H9 (cell line): Measurements from ENCODE around the gene ME3. TPM values are rescaled to one million over a fixed set of nuclear protein-coding genes. Genes with fewer than 3 reads are reported as not detected.

Experiments used
- DNase-seq: peaks from one replicate; pipeline ENCODE4 v3.0.0-alpha.2; 2017
- H2AFZ ChIP-seq: one replicate; pipeline ENCODE4 v1.6.1; 2013; ENCODE audit warnings: mild to moderate bottlenecking, low read length, control low read depth, moderate library complexity
- H2AK5ac ChIP-seq: 2 replicates; pipeline ENCODE4 v1.6.1; 2013; ENCODE audit warnings: low read length, control low read depth, mixed read lengths; ENCODE audit not compliant: insufficient read length
- H2BK120ac ChIP-seq: one replicate; pipeline ENCODE4 v1.6.1; 2013; ENCODE audit warnings: low read depth, mild to moderate bottlenecking, low read length, control low read depth, inconsistent platforms; ENCODE audit not compliant: poor library complexity, severe bottlenecking
- H2BK12ac ChIP-seq: 2 replicates; pipeline ENCODE4 v1.6.1; 2013; ENCODE audit warnings: low read length, control low read depth, mixed read lengths, low read depth; ENCODE audit not compliant: insufficient read length
- H2BK15ac ChIP-seq: 2 replicates; pipeline ENCODE4 v1.6.1; 2013; ENCODE audit warnings: low read depth, low read length, control low read depth
- H2BK20ac ChIP-seq: one replicate; pipeline ENCODE4 v1.6.1; 2013; ENCODE audit warnings: low read depth, mild to moderate bottlenecking, low read length, control low read depth, inconsistent platforms; ENCODE audit not compliant: poor library complexity, severe bottlenecking
- H2BK5ac ChIP-seq: 2 replicates; pipeline ENCODE4 v1.6.1; 2013; ENCODE audit warnings: low read length, control low read depth, mixed read lengths; ENCODE audit not compliant: insufficient read length
- H3K14ac ChIP-seq: 2 replicates; pipeline ENCODE4 v1.6.1; 2013; ENCODE audit warnings: low read length, control low read depth; ENCODE audit not compliant: insufficient read depth
- H3K18ac ChIP-seq: 2 replicates; pipeline ENCODE4 v1.6.1; 2013; ENCODE audit warnings: low read depth, mild to moderate bottlenecking, mixed read lengths, low read length, control low read depth; ENCODE audit not compliant: insufficient read length
- H3K23ac ChIP-seq: 2 replicates; pipeline ENCODE4 v1.6.1; 2013; ENCODE audit warnings: low read length, control low read depth, mixed read lengths, low read depth; ENCODE audit not compliant: insufficient read length
- H3K23me2 ChIP-seq: 2 replicates; pipeline ENCODE4 v1.6.1; 2013; ENCODE audit warnings: low read depth, mild to moderate bottlenecking, mixed read lengths, low read length, control low read depth; ENCODE audit not compliant: insufficient read length, poor library complexity, severe bottlenecking
- H3K27ac ChIP-seq: 2 replicates; pipeline ENCODE4 v1.5.1; 2013; ENCODE audit warnings: low read length, control low read depth, mixed read lengths, low read depth; ENCODE audit not compliant: insufficient read length
- H3K27me3 ChIP-seq: 2 replicates; pipeline ENCODE4 v1.6.1; 2013; ENCODE audit warnings: low read length, control low read depth, inconsistent platforms; ENCODE audit not compliant: insufficient read depth
- H3K4ac ChIP-seq: 2 replicates; pipeline ENCODE4 v1.6.1; 2013; ENCODE audit warnings: low read depth, mild to moderate bottlenecking, control low read depth, inconsistent platforms, low read length, moderate library complexity
- H3K4me1 ChIP-seq: 2 replicates; pipeline ENCODE4 v1.6.1; 2013; ENCODE audit warnings: low read length, control low read depth, inconsistent platforms; ENCODE audit not compliant: insufficient read depth
- H3K4me2 ChIP-seq: 2 replicates; pipeline ENCODE4 v1.6.1; 2013; ENCODE audit warnings: low read length, control low read depth, mixed read lengths; ENCODE audit not compliant: insufficient read length, insufficient read depth
- H3K56ac ChIP-seq: 2 replicates; pipeline ENCODE4 v1.6.1; 2013; ENCODE audit warnings: low read depth, mild to moderate bottlenecking, mixed read lengths, low read length, control low read depth; ENCODE audit not compliant: insufficient read length
- H3K79me1 ChIP-seq: 2 replicates; pipeline ENCODE4 v1.6.1; 2013; ENCODE audit warnings: low read depth, mild to moderate bottlenecking, moderate library complexity, low read length, control low read depth, inconsistent platforms; ENCODE audit not compliant: insufficient read depth, poor library complexity, severe bottlenecking
- H3K79me2 ChIP-seq: 2 replicates; pipeline ENCODE4 v1.6.1; 2013; ENCODE audit warnings: low read length, control low read depth, inconsistent platforms; ENCODE audit not compliant: insufficient read depth
- H3K9ac ChIP-seq: 2 replicates; pipeline ENCODE4 v1.6.1; 2013; ENCODE audit warnings: low read length, control low read depth, mixed read lengths; ENCODE audit not compliant: insufficient read length; ENCODE audit errors: extremely low read depth
- H3K9me3 ChIP-seq: one replicate; pipeline ENCODE4 v1.6.1; 2013; ENCODE audit warnings: low read depth, low read length, inconsistent platforms; ENCODE audit not compliant: control insufficient read depth
- H3T11ph ChIP-seq: one replicate; pipeline ENCODE4 v1.6.1; 2013; ENCODE audit warnings: mild to moderate bottlenecking, low read length, control low read depth, inconsistent platforms
- H4K20me1 ChIP-seq: one replicate; pipeline ENCODE4 v1.6.1; 2013; ENCODE audit not compliant: control insufficient read depth, insufficient read length, insufficient read depth
- H4K5ac ChIP-seq: 2 replicates; pipeline ENCODE4 v1.6.1; 2013; ENCODE audit warnings: low read depth, mild to moderate bottlenecking, mixed read lengths, low read length, control low read depth; ENCODE audit not compliant: insufficient read length
- H4K8ac ChIP-seq: replicated peaks from 2 replicates; pipeline ENCODE4 v1.6.1; 2013; ENCODE audit warnings: low read length, control low read depth, mixed read lengths, low read depth; ENCODE audit not compliant: insufficient read length
- H4K91ac ChIP-seq: 2 replicates; pipeline ENCODE4 v1.6.1; 2013; ENCODE audit warnings: low read depth, mild to moderate bottlenecking, moderate library complexity, mixed read lengths, low read length, control low read depth; ENCODE audit not compliant: insufficient read length
- H3K27ac Mint-ChIP-seq, 3 experiments: 2 replicates in 2 of 3; 3 replicates in 1 of 3; pipeline ENCODE4 v1.8.0; 2020 to 2021; ENCODE audit warnings: mixed read lengths in 3 of 3, mild to moderate bottlenecking in 1 of 3, moderate library complexity in 1 of 3
- H3K27me3 Mint-ChIP-seq: 2 replicates; pipeline ENCODE4 v1.8.0; 2021; ENCODE audit warnings: low read depth, mild to moderate bottlenecking, moderate library complexity, mixed read lengths
- H3K36me3 Mint-ChIP-seq, 3 experiments: 2 replicates in 2 of 3; 3 replicates in 1 of 3; pipeline ENCODE4 v1.8.0; 2020 to 2021; ENCODE audit warnings: low read depth in 3 of 3, mixed read lengths in 3 of 3; ENCODE audit not compliant: insufficient read depth in 1 of 3
- H3K4me1 Mint-ChIP-seq, 2 experiments: 2 replicates each; pipeline ENCODE4 v1.8.0; 2020; ENCODE audit warnings: mixed read lengths in 2 of 2
- H3K4me3 Mint-ChIP-seq, 2 experiments: 2 replicates in 1 of 2; 3 replicates in 1 of 2; pipeline ENCODE4 v1.8.0; 2020 to 2021; ENCODE audit warnings: mild to moderate bottlenecking in 2 of 2, mixed read lengths in 2 of 2, moderate library complexity in 1 of 2
- H3K9me3 Mint-ChIP-seq, 2 experiments: 2 replicates in 1 of 2; 3 replicates in 1 of 2; pipeline ENCODE4 v1.8.0; 2020; ENCODE audit warnings: mild to moderate bottlenecking in 2 of 2, mixed read lengths in 2 of 2, moderate library complexity in 1 of 2
- CTCF ChIP-seq: fragments of 200-600 bp; sonication (generic); conservative IDR thresholded peaks from 3 replicates; pipeline ENCODE4 v1.8.0; 2021; ENCODE audit warnings: antibody characterized with exemption, mild to moderate bottlenecking
- WGBS: extraction: QIAGEN DNeasy Blood & Tissue Kit; methylation state at CpG from one replicate; pipeline ENCODE4 v1.1.7; 2013; ENCODE audit warnings: missing lambda C conversion rate, low lambda C conversion rate, mixed read lengths; ENCODE audit not compliant: insufficient read length; ENCODE audit errors: extremely low coverage; 5-methylcytosine and 5-hydroxymethylcytosine counted together
- total RNA-seq: library from RNA; stranded (reverse); gene quantifications from 2 replicates; pipeline ENCODE4 v1.2.1, GENCODE V29; 2021

ME3 gene
- total RNA-seq, 1 experiment from 2014 or later, result 2.8 TPM

- Histone ChIP-seq H2AK5ac (no peak overlapping the region), H3T11ph (no peak overlapping the region), H3K27ac (no peak overlapping the region), H3K4me1 (0 out of 2 replicates have a peak, but pooled peaks cover 2% of the 10 kb centered on the region), H3K79me1 (no peaks in the 10 kb centered on the region), H3K23ac (no peak overlapping the region), H4K8ac (no peak overlapping the region), H2BK120ac (no peak overlapping the region), H3K18ac (no peak overlapping the region), H2BK20ac (no peak overlapping the region), H3K9me3 (no peaks in the 10 kb centered on the region), H2AFZ (no peak overlapping the region), H2BK12ac (no peak overlapping the region), H3K23me2 (no peaks in the 10 kb centered on the region), H3K79me2 (no peaks in the 10 kb centered on the region), H3K4me2 (no peak overlapping the region), H3K14ac (no peak overlapping the region), H3K56ac (no peak overlapping the region), H2BK5ac (no peak overlapping the region), H4K20me1 (no peaks in the 10 kb centered on the region), H2BK15ac (no peak overlapping the region), H4K91ac (no peak overlapping the region), H4K5ac (no peak overlapping the region), H3K9ac (no peak overlapping the region), H3K27me3 (no peaks in the 10 kb centered on the region), H3K4ac (no peak overlapping the region)
- H3K27ac Mint-ChIP-seq, result no peak overlapping the region
- peaks cover 3 to 5% of the 10 kb centered on the region in 2 experiments; a peak in 2 of 4 replicates for H3K4me1 Mint-ChIP-seq
- TF ChIP-seq CTCF, result no peak
- no peak for DNase-seq
- WGBS, result no CpG with 5 or more reads among the region's 3 CpGs
- peaks cover 2 to 9% (median 5%) of the 10 kb centered on the region in 3 experiments; a peak in 3 of 7 replicates for H3K36me3 Mint-ChIP-seq
- H3K27me3 Mint-ChIP-seq, result no peaks in the 10 kb centered on the region; the same call in 1 of the 2 replicates
- H3K4me3 Mint-ChIP-seq, result no peak overlapping the region
- peaks cover 12 to 17% of the 10 kb centered on the region in 2 experiments for H3K9me3 Mint-ChIP-seq
Measured at GRCh38 chr11:86717817-86718501, 45.5 kb upstream of the ME3 start.
